Trophoblast cell (in vitro differentiated cells and primary cell): Measurements from ENCODE around the gene FUOM.
A peak's percentile ranks its signal among the peaks of the same experiment; 100 is the strongest.

Source experiments
- DNase-seq, 2 donors: peaks; one replicate each; pipeline ENCODE4 v3.0.0-alpha.2; 2016
- H2AFZ ChIP-seq: 2 replicates; pipeline ENCODE4 v1.6.1; 2013; ENCODE audit warnings: low read length, moderate library complexity, mild to moderate bottlenecking; ENCODE audit not compliant: insufficient read depth, poor library complexity
- H2AK5ac ChIP-seq: 2 replicates; pipeline ENCODE4 v1.6.1; 2013; ENCODE audit warnings: mild to moderate bottlenecking, low read length
- H2BK120ac ChIP-seq: 2 replicates; pipeline ENCODE4 v1.6.1; 2013; ENCODE audit warnings: low read length, mild to moderate bottlenecking, moderate library complexity; ENCODE audit not compliant: insufficient read depth, poor library complexity
- H2BK12ac ChIP-seq: 2 replicates; pipeline ENCODE4 v1.6.1; 2013; ENCODE audit warnings: mild to moderate bottlenecking, low read length, moderate library complexity
- H2BK5ac ChIP-seq: 2 replicates; pipeline ENCODE4 v1.6.1; 2013; ENCODE audit warnings: low read length, low read depth, moderate library complexity, mild to moderate bottlenecking; ENCODE audit not compliant: poor library complexity
- H3K14ac ChIP-seq: 2 replicates; pipeline ENCODE4 v1.6.1; 2013; ENCODE audit warnings: mild to moderate bottlenecking, low read length
- H3K18ac ChIP-seq: 2 replicates; pipeline ENCODE4 v1.6.1; 2013; ENCODE audit warnings: mild to moderate bottlenecking, low read length
- H3K23ac ChIP-seq: 2 replicates; pipeline ENCODE4 v1.6.1; 2013; ENCODE audit warnings: low read length
- H3K27ac ChIP-seq: 2 replicates; pipeline ENCODE4 v1.5.1; 2013; ENCODE audit warnings: low read depth, mild to moderate bottlenecking, inconsistent platforms, low read length, moderate library complexity
- H3K27me3 ChIP-seq: 2 replicates; pipeline ENCODE4 v1.6.1; 2013; ENCODE audit warnings: inconsistent platforms, mild to moderate bottlenecking, low read length, moderate library complexity; ENCODE audit not compliant: insufficient read depth
- H3K36me3 ChIP-seq, 2 experiments: 1 replicate in 1 of 2; 2 replicates in 1 of 2; pipeline ENCODE4 v1.6.1; 2013; ENCODE audit warnings: low read length in 2 of 2, mild to moderate bottlenecking in 2 of 2, moderate library complexity in 1 of 2; ENCODE audit not compliant: insufficient read depth in 2 of 2, control insufficient read depth in 1 of 2
- H3K4ac ChIP-seq: 2 replicates; pipeline ENCODE4 v1.6.1; 2013; ENCODE audit warnings: low read depth, mild to moderate bottlenecking, low read length, moderate library complexity
- H3K4me1 ChIP-seq, 2 experiments: 1 replicate in 1 of 2; 2 replicates in 1 of 2; pipeline ENCODE4 v1.6.1; 2013; ENCODE audit warnings: low read length in 2 of 2, mild to moderate bottlenecking in 2 of 2, moderate library complexity in 1 of 2; ENCODE audit not compliant: insufficient read depth in 2 of 2, control insufficient read depth in 1 of 2
- H3K4me2 ChIP-seq: 2 replicates; pipeline ENCODE4 v1.6.1; 2013; ENCODE audit warnings: inconsistent platforms, mild to moderate bottlenecking, low read length, moderate library complexity
- H3K4me3 ChIP-seq: 2 replicates; pipeline ENCODE4 v1.5.1; 2013; ENCODE audit warnings: mild to moderate bottlenecking, low read depth, low read length, inconsistent platforms
- H3K79me1 ChIP-seq: one replicate; pipeline ENCODE4 v1.6.1; 2013; ENCODE audit warnings: low read length
- H3K79me2 ChIP-seq: 2 replicates; pipeline ENCODE4 v1.6.1; 2013; ENCODE audit warnings: low read length, mild to moderate bottlenecking; ENCODE audit not compliant: control insufficient read depth, insufficient read depth, poor library complexity
- H3K9ac ChIP-seq: 2 replicates; pipeline ENCODE4 v1.6.1; 2013; ENCODE audit warnings: mild to moderate bottlenecking, low read length
- H3K9me3 ChIP-seq: 2 replicates; pipeline ENCODE4 v1.6.1; 2013; ENCODE audit warnings: low read depth, mild to moderate bottlenecking, control low read depth, inconsistent platforms, low read length; ENCODE audit not compliant: insufficient read depth
- H4K12ac ChIP-seq: 2 replicates; pipeline ENCODE4 v1.6.1; 2013; ENCODE audit warnings: low read depth, mild to moderate bottlenecking, low read length, moderate library complexity
- H4K8ac ChIP-seq: 2 replicates; pipeline ENCODE4 v1.6.1; 2013; ENCODE audit warnings: low read depth, mild to moderate bottlenecking, low read length, moderate library complexity
- H4K91ac ChIP-seq: one replicate; pipeline ENCODE4 v1.6.1; 2013; ENCODE audit warnings: low read depth, mild to moderate bottlenecking, low read length, moderate library complexity
- WGBS: extraction: QIAGEN DNeasy Blood & Tissue Kit; methylation state at CpG from one replicate; pipeline ENCODE4 v1.1.7; 2013; ENCODE audit warnings: missing lambda C conversion rate; ENCODE audit not compliant: insufficient read length, insufficient coverage; ENCODE audit errors: extremely low coverage; 5-methylcytosine and 5-hydroxymethylcytosine counted together

The FUOM gene

GRCh38 chr10:133394064-133394663, 36.3 kb upstream of the FUOM start, which contains the start of gene MTG1:
Gene MTG1 (plus strand): TSS chr10:133394157. CDS start chr10:133394221, 64 bp downstream.
- peak within 1 kb of the TSS; percentile 64 for H3K4me2 ChIP-seq
- peak within 1 kb of the TSS; percentile 96 for H3K18ac ChIP-seq
- peak within 1 kb of the TSS; percentile 66 for H3K4ac ChIP-seq
- H3K9me3 ChIP-seq, result peaks cover 2% of the 10 kb centered on the region
- H3K4me1 ChIP-seq, result peaks cover 0 to 4% of the 10 kb centered on the region in 2 experiments
- H3K4me3 ChIP-seq, result peak within 1 kb of the TSS; percentile 100
- H4K91ac ChIP-seq, result peak within 1 kb of the TSS; percentile 96
- peak within 1 kb of the TSS; percentile 97 for H4K12ac ChIP-seq
- H3K79me1 ChIP-seq, result peaks cover 8% of the 10 kb centered on the region
- H2BK5ac ChIP-seq, result peak within 1 kb of the TSS; percentile 66
- peak within 1 kb of the TSS; percentile 67 for H2AK5ac ChIP-seq
- H3K23ac ChIP-seq, result no peak within 1 kb of the TSS
- peak within 1 kb of the TSS; percentile 88 for H3K27ac ChIP-seq
- peaks cover 20 to 34% of the 10 kb centered on the region in 2 experiments for H3K36me3 ChIP-seq
- peak within 1 kb of the TSS; percentile 55 for H2BK120ac ChIP-seq
- H2BK12ac ChIP-seq, result no peak within 1 kb of the TSS
- WGBS, result no CpG with 5 or more reads among the region's 69 CpGs
- peaks cover 9% of the 10 kb centered on the region for H3K79me2 ChIP-seq
- peak within 1 kb of the TSS; percentile 97 for H3K14ac ChIP-seq
- H4K8ac ChIP-seq, result peak within 1 kb of the TSS; percentile 95
- H2AFZ ChIP-seq, result peak within 1 kb of the TSS; percentile 94
- peak within 1 kb of the TSS; percentile 99 for H3K9ac ChIP-seq
- peak; percentile 96 to 98 for DNase-seq
- H3K27me3 ChIP-seq, result no peaks in the 10 kb centered on the region

GRCh38 chr10:133393401-133394063, 35.7 kb upstream of the FUOM start:
- DNase-seq, result peak in 1 of 2 donors; percentile 4
- Histone ChIP-seq H3K27me3 (no peaks in the 10 kb centered on the region), H3K14ac (no peak overlapping the region), H3K9me3 (peaks cover 2% of the 10 kb centered on the region), H4K91ac (peak overlapping the region; percentile 61), H2AFZ (no peak overlapping the region), H3K23ac (no peak overlapping the region), H2BK120ac (no peak overlapping the region), H3K4ac (no peak overlapping the region), H3K9ac (no peak overlapping the region), H3K4me1 (peaks cover 0 to 4% of the 10 kb centered on the region in 2 experiments), H3K18ac (no peak overlapping the region), H3K79me2 (peaks cover 9% of the 10 kb centered on the region), H2BK12ac (no peak overlapping the region), H4K8ac (peak overlapping the region; percentile 89), H3K4me3 (no peak overlapping the region), H3K36me3 (peaks cover 13 to 28% of the 10 kb centered on the region in 2 experiments), H3K4me2 (peak overlapping the region; percentile 64), H2BK5ac (no peak overlapping the region), H2AK5ac (no peak overlapping the region), H3K27ac (no peak overlapping the region), H4K12ac (peak overlapping the region; percentile 83), H3K79me1 (peaks cover 8% of the 10 kb centered on the region)
- WGBS, result no CpG with 5 or more reads among the region's 27 CpGs

GRCh38 chr10:133391761-133392518, 34.1 kb upstream of the FUOM start:
- no peak overlapping the region for H3K4ac ChIP-seq
- H2BK12ac ChIP-seq, result no peak overlapping the region
- H4K91ac ChIP-seq, result no peak overlapping the region
- H3K79me2 ChIP-seq, result peaks cover 9% of the 10 kb centered on the region
- H3K9me3 ChIP-seq, result peaks cover 2% of the 10 kb centered on the region
- H3K14ac ChIP-seq, result no peak overlapping the region
- H2AFZ ChIP-seq, result no peak overlapping the region
- H3K4me3 ChIP-seq, result no peak overlapping the region
- no peak overlapping the region for H3K27ac ChIP-seq
- no peak overlapping the region for H3K4me2 ChIP-seq
- H4K12ac ChIP-seq, result no peak overlapping the region
- no peak overlapping the region for H3K18ac ChIP-seq
- peaks cover 8% of the 10 kb centered on the region for H3K79me1 ChIP-seq
- peaks cover 0 to 4% of the 10 kb centered on the region in 2 experiments for H3K4me1 ChIP-seq
- H3K9ac ChIP-seq, result no peak overlapping the region
- no peak overlapping the region for H2BK5ac ChIP-seq
- H4K8ac ChIP-seq, result no peak overlapping the region
- no peak overlapping the region for H2AK5ac ChIP-seq
- no peak overlapping the region for H2BK120ac ChIP-seq
- H3K23ac ChIP-seq, result no peak overlapping the region
- DNase-seq, result no peak
- no CpG with 5 or more reads among the region's 12 CpGs for WGBS
- peaks cover 9 to 16% of the 10 kb centered on the region in 2 experiments for H3K36me3 ChIP-seq
- H3K27me3 ChIP-seq, result no peaks in the 10 kb centered on the region

DNA sequence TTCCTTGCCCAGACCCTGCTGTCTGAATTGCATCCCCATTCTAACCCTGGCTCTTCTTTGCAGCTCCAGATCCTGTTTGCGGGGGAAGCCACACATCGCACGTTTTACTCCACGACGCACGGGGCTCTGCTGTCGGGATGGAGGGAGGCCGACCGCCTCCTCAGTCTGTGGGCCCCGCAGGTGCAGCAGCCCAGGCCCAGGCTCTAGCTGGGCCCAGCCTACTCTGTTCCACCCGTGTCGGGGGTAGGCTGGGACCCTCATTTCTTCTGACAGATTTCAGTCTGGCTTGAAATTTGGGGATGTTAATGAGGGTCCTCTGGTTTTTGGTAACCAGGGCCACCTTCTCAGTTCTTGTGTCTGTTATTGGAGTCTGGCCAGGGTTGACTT, 33.4 kb upstream of the FUOM start:
- no peak overlapping the region for H3K18ac ChIP-seq
- peaks cover 0 to 4% of the 10 kb centered on the region in 2 experiments for H3K4me1 ChIP-seq
- WGBS, result no CpG with 5 or more reads among the region's 12 CpGs
- no peak overlapping the region for H2BK120ac ChIP-seq
- no peak overlapping the region for H3K4me3 ChIP-seq
- peaks cover 2% of the 10 kb centered on the region for H3K9me3 ChIP-seq
- no peak overlapping the region for H3K27ac ChIP-seq
- H4K12ac ChIP-seq, result no peak overlapping the region
- H2AFZ ChIP-seq, result no peak overlapping the region
- H3K36me3 ChIP-seq, result peaks cover 6 to 10% of the 10 kb centered on the region in 2 experiments
- DNase-seq, result no peak
- H3K79me1 ChIP-seq, result peaks cover 8% of the 10 kb centered on the region
- H2BK12ac ChIP-seq, result no peak overlapping the region
- H3K14ac ChIP-seq, result no peak overlapping the region
- H3K23ac ChIP-seq, result no peak overlapping the region
- no peak overlapping the region for H4K91ac ChIP-seq
- no peak overlapping the region for H4K8ac ChIP-seq
- no peak overlapping the region for H3K9ac ChIP-seq
- H2AK5ac ChIP-seq, result no peak overlapping the region
- no peak overlapping the region for H2BK5ac ChIP-seq
- H3K4me2 ChIP-seq, result no peak overlapping the region
- peaks cover 9% of the 10 kb centered on the region for H3K79me2 ChIP-seq
- no peak overlapping the region for H3K4ac ChIP-seq
- no peaks in the 10 kb centered on the region for H3K27me3 ChIP-seq
